ENCODE results near the gene CASZ1. TPM values are rescaled to one million over a fixed set of nuclear protein-coding genes. Genes with fewer than 3 reads are reported as not detected.

CASZ1 gene
- total and polyA plus RNA-seq, 2 donors (not counting 3 experiments of a cell fraction or from before 2014, with no cell fraction given), result 1.5 to 5.2 TPM

DNA sequence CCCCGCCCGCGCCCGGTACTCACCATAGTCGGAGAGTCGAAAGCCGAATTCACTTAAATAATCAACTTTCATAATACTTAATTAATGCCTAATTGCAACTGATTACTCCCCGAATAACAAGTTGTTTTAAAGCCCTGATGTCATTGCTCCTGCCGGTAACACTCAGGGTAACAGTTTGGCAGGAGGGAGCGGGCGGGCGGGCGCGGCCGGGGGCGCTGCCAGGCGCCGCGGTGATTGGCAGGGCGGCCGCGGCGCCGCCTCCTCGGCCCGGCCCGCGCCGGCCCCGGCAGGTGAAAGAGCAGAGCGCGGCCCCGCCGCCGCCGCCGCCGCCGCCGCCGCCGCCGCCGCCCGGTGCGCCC is 102.2 kb downstream of the CASZ1 start:
- Histone ChIP-seq H4K20me1 (replicated peaks; ENCODE audit: control insufficient read depth, extremely low read depth, insufficient read depth, low read length) (no peaks in the 10 kb centered on the region), H3K4me3 (replicated peaks in 1 of 3; ENCODE audit: insufficient read depth in 1 of 3, low read depth in 1 of 3, low read length in 3 of 3) (peak overlapping the region; percentile 46 to 75 (median 58)), H3K27ac (ENCODE audit: insufficient read depth, low read depth, low read length) (no peak overlapping the region), H3K9me1 (replicated peaks; ENCODE audit: control insufficient read depth, extremely low read depth, insufficient read depth, low read length) (no peaks in the 10 kb centered on the region), H3K9me3 (replicated peaks; ENCODE audit: control insufficient read depth, insufficient read depth, low read length) (no peaks in the 10 kb centered on the region), H3K4me2 (ENCODE audit: insufficient read depth, low read length) (peak overlapping the region; percentile 48), H3K27me3 (ENCODE audit: control insufficient read depth in 2 of 2, insufficient read depth in 2 of 2, low read length in 2 of 2) (peaks cover 2 to 3% of the 10 kb centered on the region in 2 experiments), H3K36me3 (ENCODE audit: control insufficient read depth in 2 of 2, extremely low read depth in 1 of 2, insufficient read depth in 2 of 2, low read length in 2 of 2) (no peaks in the 10 kb centered on the region), H3K9ac (replicated peaks; ENCODE audit: extremely low read depth, insufficient read depth, low read length) (peak overlapping the region; percentile 62), H2AFZ (ENCODE audit: low read depth, low read length) (peak overlapping the region; percentile 94), H3K4me1 (ENCODE audit: control insufficient read depth, extremely low read depth, insufficient read depth, low read length) (no peaks in the 10 kb centered on the region), H3K79me2 (ENCODE audit: control insufficient read depth, insufficient read depth, low read length) (no peaks in the 10 kb centered on the region)
- no TSS peak for BruUV-seq (replicated peaks)
- ChIA-PET POLR2A (no interaction called here), CTCF (no interaction called here)
- peak; percentile 36 for DNase-seq (ENCODE audit: low read depth, low spot score)
- peak; percentile 44 for FAIRE-seq
- dilution Hi-C loops (cut with MboI; ENCODE audit: extremely low pct_ligation_motif_present, low sequenced_read_pairs), result no loop called here
- no peak for TF ChIP-seq EZH2 (IDR thresholded peaks at IDR 0.05; ENCODE audit: borderline replicate concordance, low read depth, low read length, severe bottlenecking)
- TF ChIP-seq FOS (IDR thresholded peaks at IDR 0.05; ENCODE audit: borderline replicate concordance, insufficient read depth, low read length), result no peak
- TF ChIP-seq MYC (IDR thresholded peaks at IDR 0.05; ENCODE audit: low read depth, low read length), result no peak
- no peak for TF ChIP-seq GATA2 (IDR thresholded peaks at IDR 0.05; ENCODE audit: insufficient read depth, insufficient read length, low read depth, low read length)
- TF ChIP-seq POLR2A (IDR thresholded peaks at IDR 0.05; ENCODE audit: low read depth, low read length), result no peak
- TF ChIP-seq, protein P1, sequence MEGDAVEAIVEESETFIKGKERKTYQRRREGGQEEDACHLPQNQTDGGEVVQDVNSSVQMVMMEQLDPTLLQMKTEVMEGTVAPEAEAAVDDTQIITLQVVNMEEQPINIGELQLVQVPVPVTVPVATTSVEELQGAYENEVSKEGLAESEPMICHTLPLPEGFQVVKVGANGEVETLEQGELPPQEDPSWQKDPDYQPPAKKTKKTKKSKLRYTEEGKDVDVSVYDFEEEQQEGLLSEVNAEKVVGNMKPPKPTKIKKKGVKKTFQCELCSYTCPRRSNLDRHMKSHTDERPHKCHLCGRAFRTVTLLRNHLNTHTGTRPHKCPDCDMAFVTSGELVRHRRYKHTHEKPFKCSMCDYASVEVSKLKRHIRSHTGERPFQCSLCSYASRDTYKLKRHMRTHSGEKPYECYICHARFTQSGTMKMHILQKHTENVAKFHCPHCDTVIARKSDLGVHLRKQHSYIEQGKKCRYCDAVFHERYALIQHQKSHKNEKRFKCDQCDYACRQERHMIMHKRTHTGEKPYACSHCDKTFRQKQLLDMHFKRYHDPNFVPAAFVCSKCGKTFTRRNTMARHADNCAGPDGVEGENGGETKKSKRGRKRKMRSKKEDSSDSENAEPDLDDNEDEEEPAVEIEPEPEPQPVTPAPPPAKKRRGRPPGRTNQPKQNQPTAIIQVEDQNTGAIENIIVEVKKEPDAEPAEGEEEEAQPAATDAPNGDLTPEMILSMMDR (IDR thresholded peaks at IDR 0.05; ENCODE audit: extremely low read depth in 1 of 2, insufficient read depth in 1 of 2, low read depth in 1 of 2, low read length in 2 of 2), result no peak
- TF ChIP-seq, protein P2, sequence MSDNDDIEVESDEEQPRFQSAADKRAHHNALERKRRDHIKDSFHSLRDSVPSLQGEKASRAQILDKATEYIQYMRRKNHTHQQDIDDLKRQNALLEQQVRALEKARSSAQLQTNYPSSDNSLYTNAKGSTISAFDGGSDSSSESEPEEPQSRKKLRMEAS (IDR thresholded peaks at IDR 0.05; ENCODE audit: insufficient read depth, insufficient read length), result no peak
- TF ChIP-seq JUN (IDR thresholded peaks at IDR 0.05; ENCODE audit: borderline replicate concordance, insufficient read depth, insufficient read length, low read depth), result no peak
- no peak for TF ChIP-seq POLR2AphosphoS5 (IDR thresholded peaks at IDR 0.05; ENCODE audit: insufficient read depth, low read depth, low read length)
- intact Hi-C loops (cut with micrococcal nuclease), result loop anchor here (2.0 to 5.0 kb wide), 3 partner anchors 101 to 183 kb away; no protein-coding TSS in a partner anchor
